ELF-1 (cell line): ENCODE data around the gene C5orf15.

Source experiments
- DNase-seq: peaks from one replicate; pipeline ENCODE4 v3.0.0-alpha.2; 2016; ENCODE audit warnings: low read depth, low spot score

The C5orf15 gene

DNA sequence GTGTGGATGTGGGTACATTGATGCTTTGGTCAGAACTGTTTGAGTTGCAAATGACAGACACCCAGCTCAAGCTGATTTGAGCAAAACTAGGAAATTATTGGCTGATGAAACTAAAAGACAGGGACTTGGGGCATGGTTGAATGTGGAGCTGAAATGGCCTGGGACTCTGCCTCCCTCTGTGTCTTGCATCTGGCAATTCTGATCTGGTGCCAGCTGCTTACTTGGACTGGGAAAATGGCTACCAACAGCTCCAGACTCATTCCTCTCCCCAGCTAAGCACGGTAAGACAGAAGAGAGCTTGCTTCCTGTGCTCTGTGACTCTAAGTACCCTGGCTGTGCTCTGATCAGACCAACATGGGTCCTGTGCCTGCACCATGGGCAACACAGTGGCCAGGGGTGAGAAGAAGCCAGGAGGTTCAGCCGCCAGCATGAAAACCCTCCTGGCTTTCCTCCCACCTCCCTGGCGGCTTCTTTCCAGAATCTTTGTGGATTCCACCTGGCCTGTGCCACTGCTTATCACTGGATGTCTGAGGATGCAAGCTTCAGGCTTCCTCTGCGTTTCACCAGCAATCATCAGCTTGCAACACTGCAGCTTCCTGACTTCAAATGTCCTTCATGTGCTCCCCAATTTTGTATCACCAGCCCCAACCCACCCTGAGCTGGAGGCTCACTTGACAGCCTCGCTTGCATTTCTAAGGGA is 44.1 kb downstream of the C5orf15 start:
- no peak for DNase-seq

DNA sequence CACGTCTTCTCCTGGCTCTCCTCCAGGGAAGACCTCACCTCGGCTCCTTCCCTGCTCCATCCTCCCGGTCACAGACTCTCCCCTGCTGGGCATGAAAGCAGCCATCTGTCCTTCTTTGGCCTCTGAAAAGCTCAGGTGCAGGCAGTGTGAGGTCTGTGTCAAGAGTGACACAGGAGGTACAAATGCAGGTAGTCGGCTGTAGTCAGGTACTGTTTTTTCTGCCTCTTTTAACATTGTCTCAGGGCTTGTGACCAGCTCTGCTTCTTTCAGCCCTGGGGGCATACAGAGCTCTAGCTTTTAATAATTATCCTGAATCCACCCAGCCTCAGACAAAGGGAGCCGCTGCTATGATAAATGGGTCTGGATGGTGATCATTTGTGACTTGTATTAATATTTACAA is 46.4 kb downstream of the C5orf15 start:
- DNase-seq, result no peak

DNA sequence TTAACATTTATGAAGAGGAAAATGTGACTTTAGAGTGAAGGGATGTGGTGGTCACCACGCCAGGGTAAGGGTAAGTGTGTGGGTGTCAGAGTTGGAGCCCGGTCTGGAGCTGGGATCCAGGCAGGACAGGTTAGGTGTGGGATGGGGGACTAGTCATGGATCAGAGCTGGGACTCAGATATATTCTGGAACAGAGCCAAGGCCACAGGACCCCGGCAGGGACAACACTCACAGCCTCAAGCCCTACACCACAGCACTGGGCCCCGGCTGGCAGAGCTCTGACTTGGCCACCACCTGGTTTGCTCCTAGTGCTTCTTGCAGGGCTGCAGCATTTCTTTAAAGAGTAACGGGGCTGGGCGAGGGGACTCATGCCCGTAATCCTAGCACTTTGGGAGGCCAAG is 47.4 kb downstream of the C5orf15 start:
- no peak for DNase-seq

DNA sequence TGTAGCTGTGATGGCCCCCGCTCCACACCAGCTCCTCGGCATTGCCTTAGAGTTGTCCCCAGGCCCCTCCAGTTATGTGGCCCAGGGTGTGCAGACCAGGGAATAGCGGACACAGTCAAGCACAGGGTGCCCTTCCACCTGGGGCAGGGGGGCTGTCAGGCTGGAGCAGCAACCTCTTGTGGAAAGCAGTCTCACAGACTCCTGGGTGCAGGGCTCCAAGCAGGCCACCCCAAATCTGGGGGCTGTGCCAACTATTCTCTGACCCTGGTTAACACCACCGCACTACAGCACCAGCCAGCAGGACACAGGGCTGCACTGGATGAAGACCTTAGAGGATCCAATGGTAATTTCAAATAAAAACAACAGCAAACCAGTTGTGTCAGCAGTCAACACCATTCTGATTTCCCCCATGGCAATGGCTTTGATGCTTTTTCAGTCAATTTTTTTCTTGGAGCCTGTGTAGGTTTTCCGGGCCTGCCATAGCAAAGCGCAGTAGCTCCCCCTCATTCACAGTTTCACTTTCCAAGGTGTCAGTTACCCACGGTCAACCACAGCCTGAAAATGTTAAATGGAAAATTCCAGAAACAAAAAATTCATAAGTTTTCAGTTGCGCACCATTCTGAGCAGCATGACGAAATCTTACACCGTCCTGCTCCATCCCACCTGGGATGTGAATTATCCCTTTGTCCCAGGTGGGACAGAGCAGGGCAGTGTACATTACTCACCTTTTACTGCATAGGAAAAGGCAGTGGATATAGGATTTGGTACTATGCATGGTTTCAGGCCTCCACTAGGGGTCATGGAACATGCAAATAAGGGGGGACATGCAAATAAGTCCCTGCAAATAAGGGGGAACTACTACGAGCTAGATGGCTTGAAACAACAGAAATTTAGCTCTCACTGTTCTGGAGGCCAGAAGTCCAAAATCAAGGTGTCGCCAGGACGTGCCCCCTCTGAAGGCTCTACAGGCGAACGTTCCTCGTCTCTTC is 49.0 kb downstream of the C5orf15 start:
- no peak for DNase-seq

DNA sequence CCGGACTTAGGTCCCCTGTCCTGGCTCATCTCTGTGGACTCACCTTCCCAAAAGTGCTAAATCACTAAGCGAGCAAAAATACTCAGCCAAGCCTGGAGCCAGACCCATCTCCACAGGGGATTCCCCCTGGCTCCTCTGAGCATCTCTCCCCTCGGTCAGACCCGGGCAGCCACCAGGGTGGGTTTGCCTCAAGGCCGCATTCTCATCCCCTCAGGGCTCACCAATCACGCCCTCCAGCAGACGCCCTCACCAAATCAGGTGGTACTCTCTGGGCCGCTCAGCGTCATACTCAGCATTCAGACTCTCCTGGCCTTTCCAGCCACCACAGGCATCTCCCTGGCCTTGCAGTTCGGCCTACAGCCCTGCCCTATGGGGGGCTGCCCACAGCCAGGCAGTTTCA is 49.7 kb downstream of the C5orf15 start:
- DNase-seq, result no peak

DNA sequence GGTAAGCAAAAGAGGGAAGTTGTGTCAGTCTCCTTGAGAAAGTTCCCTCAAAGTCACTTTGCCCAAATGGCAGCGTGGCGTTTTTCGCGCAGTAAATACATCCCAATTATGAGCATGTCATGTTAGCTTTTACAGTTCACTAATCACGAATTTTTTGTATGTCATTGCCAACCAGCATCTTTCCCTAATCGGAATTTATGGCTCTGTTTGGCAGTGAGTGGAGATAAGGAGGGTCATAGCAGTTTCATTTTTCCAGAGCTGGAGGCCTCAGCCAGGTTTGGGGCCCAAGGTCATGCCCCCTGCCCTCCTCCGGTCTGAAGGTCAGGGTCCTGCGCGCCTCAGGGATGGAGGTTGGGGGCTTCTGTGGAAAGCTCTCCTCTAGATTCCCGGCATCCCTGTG is 50.1 kb downstream of the C5orf15 start:
- DNase-seq, result no peak

DNA sequence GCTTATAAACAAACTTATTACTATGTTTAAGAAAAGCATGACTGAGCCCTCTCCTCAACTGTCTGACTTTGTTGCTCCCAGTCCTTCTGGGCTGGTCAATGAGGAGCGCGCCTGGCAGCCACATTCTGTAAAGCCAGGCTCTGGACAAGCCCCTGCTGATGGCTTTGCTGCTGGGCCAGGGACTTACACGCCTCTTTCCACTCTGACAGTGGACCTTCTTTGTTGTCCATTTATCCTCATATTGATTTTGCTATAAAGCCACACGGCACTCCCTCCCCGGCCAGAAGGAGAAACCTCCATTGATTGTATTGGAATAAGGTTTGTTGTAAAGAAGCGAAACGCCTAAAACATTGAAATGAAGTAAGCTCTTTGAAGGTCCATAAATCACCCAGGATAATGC is 50.6 kb downstream of the C5orf15 start:
- DNase-seq, result no peak

DNA sequence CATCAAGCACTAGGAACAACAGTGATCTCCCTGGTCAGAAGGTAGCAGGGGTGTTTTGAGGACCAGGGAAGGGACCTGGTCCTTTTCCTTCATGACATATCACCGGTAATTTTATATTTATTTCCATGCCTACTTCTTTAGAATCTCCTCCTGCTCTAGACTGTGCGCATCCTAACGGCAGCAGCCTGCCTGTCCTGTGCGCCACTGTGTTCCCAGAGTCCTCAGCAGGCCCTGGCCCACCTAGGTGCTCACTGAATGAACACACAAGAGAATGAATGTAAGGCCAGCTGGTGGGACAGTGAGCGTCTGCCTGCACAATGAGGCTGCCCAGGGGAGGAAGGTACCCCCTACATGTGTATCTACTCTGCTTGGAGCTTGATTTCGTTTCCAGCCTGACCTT is 51.5 kb downstream of the C5orf15 start:
- DNase-seq, result no peak

DNA sequence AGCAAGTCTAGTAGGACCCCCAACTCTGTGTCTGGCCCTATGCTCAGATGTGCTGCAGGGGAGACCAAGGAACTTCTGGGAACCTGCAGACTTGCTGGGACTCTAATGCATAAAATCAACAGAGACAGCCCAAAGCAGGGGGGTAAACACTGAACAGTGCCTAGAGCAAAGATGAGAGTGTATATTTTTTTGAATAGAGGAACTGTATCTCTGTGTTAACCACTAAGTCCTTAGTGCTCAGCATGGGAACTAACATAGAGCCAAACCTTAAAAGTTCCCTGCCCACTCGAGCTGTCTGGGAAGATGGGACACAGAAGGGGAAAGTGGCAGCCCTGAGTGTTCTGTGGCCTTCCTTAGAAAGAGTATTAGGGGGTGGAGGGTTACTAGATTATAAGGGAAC is 51.9 kb downstream of the C5orf15 start:
- no peak for DNase-seq

DNA sequence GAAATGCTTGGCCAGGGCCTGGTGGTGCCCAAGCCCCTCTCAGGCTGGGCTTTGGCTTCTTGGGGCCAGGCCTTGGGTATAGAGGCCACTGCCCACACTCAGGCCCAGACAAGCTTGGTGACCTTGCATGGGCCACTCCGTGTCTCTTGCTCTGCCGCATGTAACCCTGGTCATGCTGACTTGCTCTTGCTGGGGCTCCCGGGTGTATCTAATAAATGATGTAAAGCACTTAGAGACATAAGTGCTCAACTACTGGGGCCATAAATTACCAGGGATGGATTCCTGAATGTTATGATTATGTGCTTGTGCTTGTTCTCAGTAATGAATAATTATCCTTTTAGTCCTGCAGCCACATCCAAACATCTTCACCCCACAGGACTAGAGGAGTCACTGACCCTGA is 54.0 kb downstream of the C5orf15 start:
- no peak for DNase-seq

DNA sequence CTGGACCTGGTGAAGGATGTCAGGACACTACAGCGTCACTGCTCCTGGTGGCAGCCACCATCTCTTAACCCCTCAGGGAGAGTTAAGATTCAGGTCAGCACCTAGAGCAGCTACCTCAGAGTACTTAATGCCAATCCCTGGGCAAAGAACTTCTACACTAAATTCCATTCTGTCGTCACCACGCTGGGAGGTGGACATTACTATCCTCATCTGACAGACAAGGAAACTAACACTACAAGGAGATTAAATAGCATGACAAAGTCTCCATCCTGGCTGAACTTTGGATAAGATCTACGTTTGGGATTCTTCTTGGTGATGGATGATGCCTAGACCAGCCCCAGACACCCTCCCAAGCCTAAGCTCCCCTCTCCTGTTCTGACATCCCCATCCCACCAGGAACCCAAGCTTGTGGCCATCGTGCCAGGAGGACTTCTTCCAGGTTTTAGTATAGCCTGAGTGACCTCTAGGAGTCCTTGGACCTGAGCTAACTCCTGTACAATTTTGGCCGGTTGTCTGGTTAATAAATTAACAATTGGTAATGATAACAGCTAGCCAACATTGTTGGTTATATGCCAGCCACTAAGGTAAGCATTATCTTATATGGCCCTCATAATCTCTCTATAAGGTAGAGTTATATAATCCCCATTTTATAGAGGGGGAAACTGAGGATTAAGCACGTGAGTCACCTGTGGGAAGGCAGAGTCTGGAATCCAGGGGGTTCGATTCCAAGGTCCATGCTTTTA is 54.8 kb downstream of the C5orf15 start:
- no peak for DNase-seq

DNA sequence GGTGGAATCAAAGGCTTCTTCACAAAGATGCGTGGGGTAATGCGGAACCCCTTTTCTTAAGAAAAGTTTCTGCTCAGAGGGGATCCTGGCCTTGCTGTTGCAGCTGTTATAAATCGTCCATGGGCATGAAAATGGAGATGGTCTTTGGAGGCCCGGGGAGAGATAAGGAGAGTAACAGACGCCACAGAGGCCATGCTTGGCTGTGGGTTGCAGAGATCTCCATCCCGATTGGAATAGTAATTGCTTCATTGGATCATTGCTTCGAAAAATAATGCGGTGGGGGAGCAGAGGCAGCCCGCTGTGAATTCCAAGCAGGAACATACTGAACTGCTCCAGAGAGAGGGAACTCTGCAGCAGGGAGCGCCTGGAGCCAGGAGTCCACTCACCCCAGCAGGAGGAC is 55.5 kb downstream of the C5orf15 start:
- DNase-seq, result no peak

DNA sequence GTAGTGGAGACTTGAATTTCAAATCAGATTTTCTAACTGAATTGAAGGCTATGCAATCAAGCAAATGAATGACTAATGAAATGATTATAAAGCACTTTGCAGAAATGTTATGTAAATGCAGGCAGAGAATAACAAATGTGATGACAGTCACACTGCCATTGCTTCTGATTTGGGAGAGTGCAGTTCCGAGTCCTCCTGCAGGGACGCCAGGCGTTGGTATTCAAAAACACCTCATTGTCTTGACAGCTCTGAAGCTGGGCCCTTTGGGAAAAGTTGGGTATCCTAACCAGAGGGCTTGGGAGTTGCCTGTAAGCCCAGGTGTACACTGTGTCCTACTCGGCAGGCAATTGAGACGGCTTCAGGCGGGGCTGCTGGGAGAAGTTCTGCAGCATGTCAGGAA is 57.9 kb downstream of the C5orf15 start:
- no peak for DNase-seq

DNA sequence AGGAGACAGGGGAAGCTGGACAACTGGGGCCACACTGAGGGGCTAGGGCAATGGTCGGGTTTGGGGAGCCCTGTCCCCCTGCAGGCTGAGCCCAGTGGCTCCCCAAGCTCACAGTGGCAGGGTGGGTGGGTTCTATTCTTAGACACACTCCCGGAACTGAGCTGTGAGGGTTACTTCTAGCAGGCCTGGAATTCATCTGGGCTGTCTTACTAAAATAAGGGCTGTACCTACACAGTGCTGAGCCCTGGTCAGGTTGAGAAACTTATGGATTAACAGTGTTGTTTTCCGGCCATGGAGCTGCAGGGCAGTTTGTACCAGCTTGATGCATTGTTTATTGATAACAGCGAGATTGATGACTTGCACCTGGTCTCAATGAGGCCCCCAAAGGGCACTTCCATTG is 58.8 kb downstream of the C5orf15 start:
- no peak for DNase-seq

DNA sequence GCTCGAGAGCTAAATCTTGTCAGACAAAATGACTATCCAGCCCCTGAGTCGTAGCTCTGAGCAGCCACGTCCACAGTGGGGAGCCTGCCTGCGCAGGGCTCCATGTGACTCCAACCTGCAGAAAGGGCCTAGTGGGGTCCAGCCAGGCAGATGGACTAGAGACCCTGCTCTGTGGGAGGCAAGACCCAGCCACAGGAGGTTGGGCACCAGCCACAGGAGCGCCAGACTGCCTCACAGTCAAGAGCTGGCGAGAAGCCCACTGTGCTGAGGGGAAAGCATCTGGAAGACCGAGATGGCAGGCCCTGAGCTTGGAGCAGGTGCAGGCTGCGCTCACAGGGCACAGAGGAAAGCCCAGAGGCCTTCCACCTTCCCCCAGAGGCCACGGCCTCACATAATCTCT is 61.4 kb downstream of the C5orf15 start:
- DNase-seq, result no peak

DNA sequence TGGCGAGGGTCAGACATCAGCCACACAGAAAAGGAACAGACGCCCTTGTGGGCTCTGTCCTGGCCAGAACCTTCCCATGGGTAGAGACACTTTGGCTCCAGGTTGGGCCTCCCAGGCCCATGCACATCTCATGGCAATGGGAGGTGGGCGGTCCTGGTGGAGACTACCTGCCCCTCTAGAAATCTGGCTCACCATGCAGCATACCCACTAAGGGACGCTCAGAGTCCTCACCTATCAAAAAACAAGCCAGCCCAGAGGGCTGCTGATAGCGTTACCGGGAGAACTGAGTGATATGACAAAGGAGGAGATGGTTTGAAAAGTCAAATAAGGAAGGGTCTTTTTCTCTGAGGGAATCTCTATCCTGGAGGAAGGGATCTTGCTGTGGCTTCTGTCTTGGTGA is 62.1 kb downstream of the C5orf15 start:
- no peak for DNase-seq
